ENCODE results near the gene BEST3. TPM values are rescaled to one million over a fixed set of nuclear protein-coding genes. Genes with fewer than 3 reads are reported as not detected.

The BEST3 gene
- total RNA-seq, 1 experiment from 2014 or later, result 0.54 TPM

DNA sequence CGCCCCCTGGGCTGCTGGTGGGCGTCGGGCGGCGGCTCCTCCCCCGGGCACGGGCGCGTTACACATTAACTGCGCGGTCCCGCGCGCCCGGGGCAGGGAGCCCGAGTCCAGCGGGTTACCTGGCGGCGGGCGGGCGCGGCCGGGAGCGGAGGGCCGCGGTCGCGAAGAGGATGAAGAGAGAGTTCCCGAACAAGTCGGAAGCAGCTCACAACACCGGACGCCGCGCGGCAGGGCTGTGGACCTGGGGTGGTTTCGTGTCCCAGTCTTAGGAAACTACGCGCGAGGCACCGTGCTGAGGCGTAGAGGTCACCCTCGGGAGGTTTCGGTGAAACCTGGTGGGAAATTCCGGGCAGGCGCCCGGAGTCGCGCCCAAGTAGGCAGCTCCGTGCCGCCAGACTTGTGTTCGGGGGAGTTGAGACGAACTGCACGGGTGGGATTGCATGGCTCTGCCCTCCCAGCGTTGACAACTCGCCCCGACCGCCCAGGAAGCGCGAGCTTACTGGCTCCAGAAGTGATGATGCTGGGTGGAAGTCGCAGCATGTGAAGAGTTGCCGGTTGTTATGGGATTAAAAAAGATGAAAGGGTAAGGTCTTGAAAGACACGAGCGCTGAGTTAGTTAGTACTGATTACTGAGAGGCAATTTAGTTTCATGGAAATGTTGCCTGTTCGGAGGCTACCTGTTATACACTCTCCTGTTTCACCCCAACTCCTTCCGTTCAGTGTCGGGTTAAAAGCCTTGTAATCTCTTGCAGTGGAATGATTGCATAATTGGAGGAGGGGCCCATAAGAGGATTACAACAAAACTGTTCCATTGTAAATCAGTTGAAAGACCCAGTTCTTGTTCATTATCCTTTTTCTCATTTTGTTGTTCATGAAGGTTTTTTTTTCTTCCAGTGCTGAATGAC is 40.4 kb upstream of the BEST3 start (continued):
- TF ChIP-seq, protein P1, sequence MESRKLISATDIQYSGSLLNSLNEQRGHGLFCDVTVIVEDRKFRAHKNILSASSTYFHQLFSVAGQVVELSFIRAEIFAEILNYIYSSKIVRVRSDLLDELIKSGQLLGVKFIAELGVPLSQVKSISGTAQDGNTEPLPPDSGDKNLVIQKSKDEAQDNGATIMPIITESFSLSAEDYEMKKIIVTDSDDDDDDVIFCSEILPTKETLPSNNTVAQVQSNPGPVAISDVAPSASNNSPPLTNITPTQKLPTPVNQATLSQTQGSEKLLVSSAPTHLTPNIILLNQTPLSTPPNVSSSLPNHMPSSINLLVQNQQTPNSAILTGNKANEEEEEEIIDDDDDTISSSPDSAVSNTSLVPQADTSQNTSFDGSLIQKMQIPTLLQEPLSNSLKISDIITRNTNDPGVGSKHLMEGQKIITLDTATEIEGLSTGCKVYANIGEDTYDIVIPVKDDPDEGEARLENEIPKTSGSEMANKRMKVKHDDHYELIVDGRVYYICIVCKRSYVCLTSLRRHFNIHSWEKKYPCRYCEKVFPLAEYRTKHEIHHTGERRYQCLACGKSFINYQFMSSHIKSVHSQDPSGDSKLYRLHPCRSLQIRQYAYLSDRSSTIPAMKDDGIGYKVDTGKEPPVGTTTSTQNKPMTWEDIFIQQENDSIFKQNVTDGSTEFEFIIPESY (IDR thresholded peaks at IDR 0.05; ENCODE audit: extremely low read depth, insufficient replicate concordance, low read length), result no peak
- no peak for TF ChIP-seq EGR1 (IDR thresholded peaks at IDR 0.05; ENCODE audit: low read depth)

DNA sequence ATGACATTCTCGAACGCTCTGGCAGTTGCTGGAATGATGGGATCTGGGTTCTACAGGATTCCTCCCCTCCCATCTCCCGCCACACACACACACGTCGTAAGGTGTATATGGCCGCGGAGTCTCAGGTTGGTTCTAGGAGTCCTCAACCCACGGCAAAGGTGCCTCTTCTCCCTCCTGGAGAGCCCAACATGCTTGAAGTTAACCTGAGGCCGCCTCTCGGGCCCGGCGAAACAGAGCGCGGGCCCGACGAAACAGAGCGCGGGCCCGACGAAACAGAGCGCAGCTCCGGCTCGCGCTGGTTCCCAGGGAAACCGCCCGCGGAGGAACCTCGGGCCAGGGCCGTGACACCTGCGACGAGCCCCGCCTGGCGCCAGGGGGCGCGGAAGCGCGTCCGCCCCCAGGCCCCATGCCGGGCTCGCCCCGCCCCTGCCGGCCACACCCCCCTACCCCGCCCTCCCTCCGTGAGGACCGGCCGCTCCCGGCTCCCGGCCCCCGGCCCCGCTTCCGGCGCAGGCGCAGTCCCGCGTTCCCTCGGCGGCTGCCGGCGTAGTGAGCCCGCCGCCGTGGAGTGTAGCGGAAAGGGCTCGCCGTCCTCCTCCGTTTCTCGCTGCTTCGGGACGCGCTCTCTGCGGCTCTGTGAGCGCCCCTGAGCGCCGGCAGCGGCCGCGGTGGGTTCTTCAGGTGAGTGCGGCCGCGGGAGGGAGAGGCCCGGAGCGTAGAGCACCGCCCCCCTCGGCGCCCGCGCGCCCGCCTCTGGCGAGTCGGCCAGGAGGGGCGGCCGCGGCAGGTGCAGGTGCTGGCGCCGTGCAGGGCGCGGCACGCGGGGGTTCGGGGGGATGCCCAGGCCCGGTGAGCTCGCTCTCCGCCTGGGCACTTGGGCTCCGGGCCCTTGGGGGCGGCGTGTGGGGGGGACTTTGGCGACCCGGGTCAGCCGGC is 39.5 kb upstream of the BEST3 start, which contains the start of gene RAB3IP:
RAB3IP (plus strand) TSS at position 510 of the 936 bp plus-strand sequence. CDS start 16,549 bp downstream, outside the sequence.
- intact Hi-C loops (cut with micrococcal nuclease), result loop anchor here (2.0 to 5.0 kb wide), 2 partner anchors 71 to 268 kb away; partner anchors contain the start of gene FRS2
- peak; percentile 73 for DNase-seq (ENCODE audit: low read depth, low spot score)
- ChIA-PET CTCF (interaction anchor here (0.7 to 1.0 kb wide), 4 partner anchors 9 to 134 kb away, joined by 3 read pairs; no protein-coding TSS in a partner anchor), RAD21 (ENCODE audit: low non-redundant PET in 1 of 2, low total read pairs in 2 of 2, uncharacterized antibody in 2 of 2, unreplicated experiment in 2 of 2) (no interaction called here), POLR2A (interaction anchor here (1.0 kb wide), 1 partner anchor 10 kb away, joined by 3 read pairs; no protein-coding TSS in a partner anchor)
- no TSS peak for BruUV-seq (replicated peaks)
- peak within 1 kb of the TSS; percentile 82 for H3K27ac ChIP-seq (ENCODE audit: low read depth, low read length)
- peak within 1 kb of the TSS; percentile 72 for H2AFZ ChIP-seq (ENCODE audit: low read depth, low read length, poor library complexity, severe bottlenecking)
- H3K27me3 ChIP-seq (ENCODE audit: insufficient read depth, low read length), result no peaks in the 10 kb centered on the region
- no peaks in the 10 kb centered on the region for H4K20me1 ChIP-seq (ENCODE audit: insufficient read depth)
- H3K79me2 ChIP-seq (ENCODE audit: insufficient read depth, low read length), result peaks cover 23% of the 10 kb centered on the region
- H3K4me2 ChIP-seq (ENCODE audit: low read length), result peak within 1 kb of the TSS; percentile 90
- H3K9ac ChIP-seq (ENCODE audit: low read length), result peak within 1 kb of the TSS; percentile 66
- peak within 1 kb of the TSS; percentile 69 to 81 for H3K4me3 ChIP-seq (replicated peaks in 1 of 2; ENCODE audit: low read depth in 1 of 2, low read length in 2 of 2)
- H3K36me3 ChIP-seq (ENCODE audit: control insufficient read depth in 1 of 2, insufficient read depth in 2 of 2, low read length in 2 of 2), result no peaks in the 10 kb centered on the region
- peak; percentile 89 for ATAC-seq
- H3K4me1 ChIP-seq (ENCODE audit: control insufficient read depth in 1 of 2, insufficient read depth in 2 of 2, low read length in 2 of 2), result peaks cover 7 to 14% of the 10 kb centered on the region in 2 experiments; a peak in 3 of 4 replicates
- H3K9me3 ChIP-seq (ENCODE audit: control insufficient read depth in 1 of 2, insufficient read depth in 1 of 2, low read depth in 1 of 2, low read length in 2 of 2), result no peaks in the 10 kb centered on the region
- H3K9me2 ChIP-seq (ENCODE audit: insufficient read depth), result no peaks in the 10 kb centered on the region
- no peak for TF ChIP-seq JUND (IDR thresholded peaks at IDR 0.05)
- TF ChIP-seq SRF (IDR thresholded peaks at IDR 0.05; ENCODE audit: low read depth), result no peak
- peak; percentile 55 for TF ChIP-seq EGR1 (IDR thresholded peaks at IDR 0.05; ENCODE audit: low read depth)
- TF ChIP-seq, protein P1 (IDR thresholded peaks at IDR 0.05; ENCODE audit: extremely low read depth, insufficient replicate concordance, low read length), result no peak
- TF ChIP-seq FOSL1 (IDR thresholded peaks at IDR 0.05; ENCODE audit: low read depth), result no peak
- TF ChIP-seq, protein P2, sequence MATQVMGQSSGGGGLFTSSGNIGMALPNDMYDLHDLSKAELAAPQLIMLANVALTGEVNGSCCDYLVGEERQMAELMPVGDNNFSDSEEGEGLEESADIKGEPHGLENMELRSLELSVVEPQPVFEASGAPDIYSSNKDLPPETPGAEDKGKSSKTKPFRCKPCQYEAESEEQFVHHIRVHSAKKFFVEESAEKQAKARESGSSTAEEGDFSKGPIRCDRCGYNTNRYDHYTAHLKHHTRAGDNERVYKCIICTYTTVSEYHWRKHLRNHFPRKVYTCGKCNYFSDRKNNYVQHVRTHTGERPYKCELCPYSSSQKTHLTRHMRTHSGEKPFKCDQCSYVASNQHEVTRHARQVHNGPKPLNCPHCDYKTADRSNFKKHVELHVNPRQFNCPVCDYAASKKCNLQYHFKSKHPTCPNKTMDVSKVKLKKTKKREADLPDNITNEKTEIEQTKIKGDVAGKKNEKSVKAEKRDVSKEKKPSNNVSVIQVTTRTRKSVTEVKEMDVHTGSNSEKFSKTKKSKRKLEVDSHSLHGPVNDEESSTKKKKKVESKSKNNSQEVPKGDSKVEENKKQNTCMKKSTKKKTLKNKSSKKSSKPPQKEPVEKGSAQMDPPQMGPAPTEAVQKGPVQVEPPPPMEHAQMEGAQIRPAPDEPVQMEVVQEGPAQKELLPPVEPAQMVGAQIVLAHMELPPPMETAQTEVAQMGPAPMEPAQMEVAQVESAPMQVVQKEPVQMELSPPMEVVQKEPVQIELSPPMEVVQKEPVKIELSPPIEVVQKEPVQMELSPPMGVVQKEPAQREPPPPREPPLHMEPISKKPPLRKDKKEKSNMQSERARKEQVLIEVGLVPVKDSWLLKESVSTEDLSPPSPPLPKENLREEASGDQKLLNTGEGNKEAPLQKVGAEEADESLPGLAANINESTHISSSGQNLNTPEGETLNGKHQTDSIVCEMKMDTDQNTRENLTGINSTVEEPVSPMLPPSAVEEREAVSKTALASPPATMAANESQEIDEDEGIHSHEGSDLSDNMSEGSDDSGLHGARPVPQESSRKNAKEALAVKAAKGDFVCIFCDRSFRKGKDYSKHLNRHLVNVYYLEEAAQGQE (IDR thresholded peaks at IDR 0.05; ENCODE audit: low read depth), result no peak
- no peak for TF ChIP-seq YY1 (IDR thresholded peaks at IDR 0.05; ENCODE audit: extremely low read depth, insufficient replicate concordance, low read depth, low read length)
- TF ChIP-seq ZFX (IDR thresholded peaks at IDR 0.05), result peak; percentile 54
- peak; percentile 73; the same call in 1 of the 2 replicates for TF ChIP-seq SIN3A (IDR thresholded peaks at IDR 0.05; ENCODE audit: low read depth)
- TF ChIP-seq, protein P3, sequence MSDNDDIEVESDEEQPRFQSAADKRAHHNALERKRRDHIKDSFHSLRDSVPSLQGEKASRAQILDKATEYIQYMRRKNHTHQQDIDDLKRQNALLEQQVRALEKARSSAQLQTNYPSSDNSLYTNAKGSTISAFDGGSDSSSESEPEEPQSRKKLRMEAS (IDR thresholded peaks at IDR 0.05), result peak; percentile 13; the same call in 1 of the 2 replicates
- TF ChIP-seq EZH2 (IDR thresholded peaks at IDR 0.05), result no peak
- no peak for TF ChIP-seq CBX3 (IDR thresholded peaks at IDR 0.05; ENCODE audit: low read depth)
- TF ChIP-seq CEBPB (IDR thresholded peaks at IDR 0.05; ENCODE audit: low read depth), result no peak
